NCI-H82 treated with DMSO at 0.1 percent for 48 hours (cell line): ENCODE data around the gene PSTPIP1.

Experiments used
- DNase-seq: peaks from one replicate; lab custom pipeline; 2025; ENCODE audit not compliant: unreplicated experiment; lab: John Stamatoyannopoulos, UW

Gene PSTPIP1

DNA sequence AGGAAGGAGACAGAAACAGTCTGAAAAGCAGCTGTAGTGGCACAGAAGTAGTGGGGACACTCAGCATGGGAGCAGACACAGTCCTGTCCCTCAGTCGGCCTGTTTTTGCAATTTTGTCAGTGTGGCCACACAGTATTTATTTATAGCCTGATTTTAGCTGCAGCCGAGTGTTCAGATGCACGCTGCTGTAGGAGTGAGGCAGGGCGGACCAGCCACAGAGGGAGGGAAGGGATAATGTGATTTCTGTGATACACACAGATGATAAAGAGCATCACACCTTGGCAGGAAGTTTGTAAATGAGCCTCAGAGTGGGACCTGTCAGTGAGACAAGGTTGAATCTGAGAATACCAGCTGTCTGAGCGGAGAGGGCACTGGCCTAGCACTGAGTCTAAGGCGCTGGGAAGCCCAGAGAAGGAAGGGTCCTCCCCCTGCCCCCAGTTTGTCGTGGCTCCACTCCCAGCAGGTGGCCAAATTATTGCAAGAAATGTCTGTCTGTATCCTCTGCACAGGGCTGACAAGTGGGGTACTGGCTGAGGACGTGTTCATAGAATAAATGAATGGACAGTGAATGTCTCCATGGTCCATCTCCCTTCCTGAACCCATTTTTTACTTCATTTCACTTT lies 3.8 kb downstream of the PSTPIP1 start:
- no peak for DNase-seq

DNA sequence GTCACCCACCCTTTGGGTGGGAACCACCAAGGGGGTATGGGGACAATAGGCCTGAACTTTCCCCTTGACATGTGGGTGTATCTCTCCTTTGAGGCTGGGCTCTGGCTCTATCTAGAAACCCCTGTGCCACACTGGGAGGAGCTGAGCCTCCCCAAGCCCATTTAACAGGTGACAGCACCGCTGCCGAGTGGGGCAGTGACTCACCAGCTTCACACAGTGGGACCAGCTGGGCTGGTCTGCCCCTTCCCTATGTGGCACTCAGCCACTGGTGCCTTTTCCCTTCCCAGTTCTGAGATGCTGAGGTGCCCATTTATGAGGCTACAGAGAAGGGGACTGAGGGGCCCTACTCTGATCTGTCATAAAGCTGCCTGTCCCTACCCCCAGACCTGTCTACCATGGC lies 5.1 kb downstream of the PSTPIP1 start:
- no peak for DNase-seq

DNA sequence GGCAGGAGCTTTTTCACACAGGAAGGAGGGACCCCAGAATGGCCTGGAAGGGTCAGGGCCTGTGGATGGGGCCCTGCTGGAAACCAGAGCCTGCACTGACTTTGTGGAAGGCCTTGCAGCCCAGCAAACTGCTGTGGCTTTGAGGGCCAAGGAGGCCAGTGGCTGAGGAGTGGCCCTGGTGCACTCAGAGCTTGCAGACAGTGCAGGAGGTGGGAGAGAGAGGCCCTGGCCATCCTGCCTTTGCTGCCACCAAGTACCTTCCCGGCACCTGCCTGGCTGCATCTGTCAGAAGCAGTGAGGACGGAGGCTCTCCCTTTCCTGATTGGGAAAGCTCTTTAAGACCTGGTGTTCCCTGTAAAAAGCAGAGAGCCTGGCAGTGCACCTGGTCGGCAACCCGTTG lies 6.4 kb downstream of the PSTPIP1 start:
- DNase-seq, result no peak

DNA sequence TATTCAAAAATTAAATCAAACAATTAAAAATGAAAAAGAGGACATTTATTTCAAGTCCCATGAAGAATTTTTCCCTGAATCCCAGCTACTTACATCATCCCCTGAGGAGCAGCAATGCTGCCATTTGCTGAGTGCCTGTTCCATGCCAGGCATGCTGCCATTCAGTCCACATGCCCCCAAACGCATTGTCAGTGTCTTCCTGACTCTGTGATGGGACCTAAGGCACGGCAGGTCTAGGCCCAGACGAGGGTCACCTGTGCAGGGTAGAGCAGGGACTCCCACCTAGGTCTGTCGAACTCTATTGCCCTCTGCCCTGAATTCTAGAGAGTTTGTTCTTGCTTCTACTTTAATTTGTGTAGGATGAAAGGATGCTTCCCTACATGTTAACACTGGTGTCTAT lies 7.0 kb downstream of the PSTPIP1 start:
- DNase-seq, result no peak

DNA sequence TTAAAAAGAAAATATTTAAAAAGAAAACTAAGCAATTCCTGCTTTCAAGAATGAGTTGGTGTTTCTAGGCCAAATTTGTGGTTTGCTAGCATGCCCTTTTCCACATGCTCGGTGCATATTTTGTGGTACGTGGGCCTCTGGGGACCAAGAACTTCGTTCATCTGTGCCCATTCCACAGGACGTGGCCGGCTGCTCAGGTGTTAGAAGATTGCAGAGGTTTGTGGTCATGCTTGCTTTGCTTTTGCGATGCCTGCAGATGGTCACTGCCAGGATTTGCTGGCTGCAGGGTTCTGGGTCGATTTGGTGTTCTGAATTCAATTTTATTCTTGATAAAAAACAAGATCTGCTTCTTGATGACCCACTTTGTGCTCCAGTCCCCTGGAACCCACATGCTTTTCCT lies 7.5 kb downstream of the PSTPIP1 start:
- no peak for DNase-seq

DNA sequence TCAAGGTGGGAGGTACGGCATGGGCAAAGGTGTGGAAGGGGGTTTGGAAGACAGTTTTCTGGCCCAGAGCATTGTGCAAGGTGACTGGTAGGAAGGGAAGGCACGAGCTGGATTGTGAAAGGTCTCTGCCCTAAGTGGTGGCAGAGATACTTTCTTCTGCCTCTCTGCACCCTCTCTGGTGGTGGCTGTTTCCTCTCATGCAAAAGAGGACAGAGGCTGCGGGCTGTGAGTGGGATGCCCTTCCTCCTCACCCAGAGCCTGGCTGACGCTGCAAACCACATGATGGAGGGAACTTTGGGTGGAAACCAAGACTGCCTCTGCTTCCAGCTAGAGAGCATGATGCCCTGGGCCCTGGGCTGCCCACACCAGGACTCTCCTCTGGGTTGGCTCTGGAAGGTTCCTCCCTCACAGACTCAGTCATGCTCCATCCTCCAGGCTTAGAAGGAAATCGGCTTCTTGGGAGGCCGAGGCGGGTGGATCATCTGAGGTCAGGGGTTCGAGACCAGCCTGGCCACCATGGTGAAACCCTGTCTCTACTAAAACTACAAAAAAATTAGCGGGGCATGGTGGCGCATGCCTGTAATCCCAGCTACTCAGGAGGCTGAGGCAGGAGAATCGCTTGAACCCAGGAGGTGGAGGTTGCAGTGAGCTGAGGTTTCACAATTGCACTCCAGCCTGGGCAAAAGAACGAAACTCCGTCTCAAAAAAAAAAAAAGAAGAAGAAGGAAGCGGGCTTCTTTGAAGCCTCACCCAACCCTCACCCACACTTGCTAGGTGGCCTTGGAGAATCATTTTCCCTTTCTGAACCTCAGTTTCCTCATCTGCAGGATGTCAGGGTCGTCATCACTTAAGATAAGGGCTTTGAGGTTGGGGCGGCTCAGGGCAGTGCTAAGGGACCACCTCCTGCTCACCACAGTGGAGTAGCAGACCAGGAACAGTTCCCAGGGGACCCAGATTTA lies 8.3 kb downstream of the PSTPIP1 start:
- DNase-seq, result no peak

DNA sequence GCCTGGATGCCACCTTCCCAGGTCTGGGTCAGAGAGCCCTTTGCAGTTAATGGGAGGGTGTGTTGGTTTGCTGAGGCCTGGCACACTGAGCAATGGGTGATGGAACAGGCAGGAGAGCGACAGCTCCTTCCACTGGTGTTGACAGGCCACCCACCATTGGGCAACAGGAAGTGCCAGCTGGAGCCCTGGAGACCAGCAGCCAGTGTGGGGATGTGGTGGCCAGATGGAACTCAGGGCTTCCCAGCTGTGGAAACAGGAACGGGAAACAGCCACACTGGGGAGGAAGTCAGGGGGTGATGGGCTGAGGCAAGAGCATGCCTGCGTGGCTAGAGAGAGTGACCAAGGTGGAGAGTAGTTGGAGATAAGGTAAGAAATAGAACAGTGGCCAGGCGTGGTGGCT lies 9.3 kb downstream of the PSTPIP1 start:
- DNase-seq, result no peak

DNA sequence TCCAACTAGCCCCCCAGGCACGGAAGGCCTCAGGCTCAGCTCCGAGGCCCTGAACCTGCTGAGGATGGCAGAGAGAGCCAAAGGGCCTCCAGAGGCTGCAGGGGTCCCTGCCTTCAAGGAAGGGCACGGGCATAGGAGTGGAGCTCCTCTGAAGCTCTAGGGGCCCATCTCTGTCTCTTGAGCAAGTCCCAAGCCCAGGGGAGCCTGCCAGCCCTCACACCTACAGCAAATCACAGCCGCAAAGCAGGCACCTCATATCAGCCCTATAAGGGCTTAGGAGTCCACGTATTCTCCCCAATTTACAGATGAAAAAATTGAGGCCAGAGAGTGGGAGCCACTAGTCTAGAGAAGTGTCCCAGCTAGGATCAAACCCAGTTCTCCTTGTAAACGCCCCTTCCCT lies 14.2 kb downstream of the PSTPIP1 start:
- no peak for DNase-seq

DNA sequence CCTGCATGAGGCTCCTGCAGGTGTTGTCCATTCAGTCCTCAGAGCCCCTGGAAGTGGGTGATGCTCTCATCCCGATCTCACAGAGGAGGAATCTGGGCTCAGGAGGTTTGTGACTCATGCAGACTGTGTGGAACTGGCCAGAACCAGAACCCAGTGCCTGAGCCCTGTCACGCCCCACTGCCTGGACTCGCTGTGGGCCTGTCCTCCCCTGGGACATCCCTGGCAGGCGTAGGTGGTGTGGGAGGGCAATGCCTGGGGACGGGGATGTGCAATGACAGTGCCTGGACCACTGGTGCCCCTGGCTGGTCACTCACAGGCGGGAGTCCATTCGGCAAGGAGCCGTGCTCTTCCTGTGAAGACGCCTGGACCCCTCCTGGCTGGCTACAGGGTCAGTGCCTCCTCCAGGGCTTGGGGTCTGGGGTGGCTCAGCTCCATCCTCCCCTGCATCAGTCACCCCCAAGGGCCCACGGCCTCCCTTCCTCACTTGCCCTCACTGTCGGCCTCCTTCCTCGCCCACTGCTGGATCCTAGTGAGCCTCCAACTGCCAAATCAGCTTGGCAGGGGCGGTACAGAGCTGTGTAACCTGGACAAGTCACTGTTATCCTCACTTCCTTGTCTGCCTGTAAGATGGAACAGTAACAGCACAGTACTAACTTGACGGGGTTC lies 14.9 kb downstream of the PSTPIP1 start:
- no peak for DNase-seq

DNA sequence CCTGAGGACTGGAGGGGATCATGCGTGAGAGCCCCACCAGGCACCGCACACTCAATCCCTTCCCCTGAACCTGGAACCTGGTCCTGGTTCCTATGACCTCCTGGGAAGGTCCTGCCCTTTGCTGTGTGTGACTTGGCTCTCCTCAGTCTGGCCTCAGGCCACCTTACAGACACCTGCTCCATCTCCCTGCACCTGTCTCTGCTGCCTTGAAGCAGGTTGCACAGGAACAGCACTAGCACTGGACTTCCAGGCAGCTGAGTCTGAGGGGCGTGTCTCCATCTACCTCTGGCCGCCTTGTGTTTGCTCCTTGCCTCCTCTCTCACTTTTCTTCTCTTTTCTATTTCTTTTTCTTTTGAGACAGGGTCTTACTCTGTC lies 15.4 kb downstream of the PSTPIP1 start:
- no peak for DNase-seq

DNA sequence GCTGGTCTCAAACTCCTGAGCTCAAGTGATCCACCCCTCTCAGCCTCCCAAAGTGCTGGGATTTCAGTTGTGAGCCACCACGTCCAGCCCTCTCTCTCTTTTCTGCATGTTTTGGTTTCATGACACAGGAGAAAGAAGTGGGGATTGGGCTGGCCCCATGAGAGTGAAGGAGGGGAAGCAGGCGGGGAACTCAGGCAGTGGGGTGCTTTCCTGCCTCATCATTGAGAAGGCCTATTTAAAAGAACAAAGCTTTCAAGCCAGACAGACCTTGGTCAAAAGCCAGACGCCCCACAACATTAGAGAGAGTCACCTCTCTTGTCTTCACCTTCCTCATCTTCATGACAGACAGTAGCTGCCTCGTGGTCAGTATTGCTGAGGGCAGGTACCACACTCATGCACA lies 15.9 kb downstream of the PSTPIP1 start:
- DNase-seq, result no peak

DNA sequence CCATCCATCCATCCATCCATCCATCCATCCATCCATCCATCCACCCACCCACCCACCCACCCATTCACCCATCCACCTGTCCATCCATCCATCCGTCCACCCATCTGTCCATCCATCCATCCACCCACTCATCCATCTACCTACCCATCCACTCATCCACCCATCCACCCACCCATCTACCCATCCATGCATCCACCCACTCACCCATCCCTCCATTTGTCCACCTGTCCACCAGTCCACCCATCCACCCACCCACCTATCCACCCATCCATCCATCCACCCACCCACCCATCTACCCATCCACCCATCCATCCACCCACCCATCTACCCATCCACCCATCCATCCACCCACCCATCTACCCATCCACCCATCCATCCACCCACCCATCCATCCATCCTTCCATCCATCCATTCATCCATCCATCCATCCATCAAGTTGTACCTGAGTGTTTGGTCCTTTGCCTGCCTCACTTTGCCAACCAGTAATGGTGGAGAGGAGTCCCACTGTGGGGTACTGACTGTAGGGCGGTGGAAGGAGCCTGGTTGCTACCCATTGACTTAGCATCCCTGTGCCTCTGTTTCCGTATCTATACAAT lies 17.3 kb downstream of the PSTPIP1 start:
- DNase-seq, result no peak

DNA sequence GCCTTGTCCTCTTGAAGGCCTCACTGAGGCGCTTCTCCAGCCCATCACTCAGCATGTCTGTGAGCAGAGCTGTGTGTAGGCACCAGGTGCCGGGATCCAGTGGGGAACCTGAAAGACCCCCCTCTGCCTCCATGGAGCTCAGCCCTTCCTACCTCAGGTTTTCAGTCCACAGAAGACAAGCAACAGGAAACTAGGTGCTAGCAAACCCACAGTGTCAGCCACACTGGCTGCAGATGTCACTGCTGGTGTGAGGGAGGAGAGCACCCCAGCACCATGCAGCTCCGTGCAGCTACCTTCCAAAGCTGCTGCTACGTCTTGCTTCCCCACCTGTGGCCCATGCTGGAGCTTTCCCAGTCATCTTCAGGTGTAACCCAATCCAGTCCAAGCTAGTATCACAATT lies 17.9 kb downstream of the PSTPIP1 start:
- DNase-seq, result no peak

DNA sequence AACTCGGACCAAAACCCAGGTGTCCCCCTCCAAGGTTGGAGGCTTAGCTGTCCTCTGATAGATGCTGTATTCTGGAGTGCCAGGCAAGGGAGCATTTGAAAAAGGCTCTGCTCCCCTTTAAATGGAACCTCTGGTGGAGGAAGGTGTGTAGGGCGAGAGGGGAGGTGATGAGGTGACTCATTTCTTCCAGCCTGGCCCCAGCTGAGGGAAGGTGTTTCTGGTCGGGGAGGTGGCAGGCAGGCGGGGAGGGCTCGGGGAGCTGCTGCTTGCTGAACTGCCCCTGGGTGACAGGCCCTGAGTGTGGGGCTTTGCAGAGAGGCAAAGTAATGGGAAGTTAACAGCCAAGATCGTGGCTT lies 18.8 kb downstream of the PSTPIP1 start:
- DNase-seq, result no peak

DNA sequence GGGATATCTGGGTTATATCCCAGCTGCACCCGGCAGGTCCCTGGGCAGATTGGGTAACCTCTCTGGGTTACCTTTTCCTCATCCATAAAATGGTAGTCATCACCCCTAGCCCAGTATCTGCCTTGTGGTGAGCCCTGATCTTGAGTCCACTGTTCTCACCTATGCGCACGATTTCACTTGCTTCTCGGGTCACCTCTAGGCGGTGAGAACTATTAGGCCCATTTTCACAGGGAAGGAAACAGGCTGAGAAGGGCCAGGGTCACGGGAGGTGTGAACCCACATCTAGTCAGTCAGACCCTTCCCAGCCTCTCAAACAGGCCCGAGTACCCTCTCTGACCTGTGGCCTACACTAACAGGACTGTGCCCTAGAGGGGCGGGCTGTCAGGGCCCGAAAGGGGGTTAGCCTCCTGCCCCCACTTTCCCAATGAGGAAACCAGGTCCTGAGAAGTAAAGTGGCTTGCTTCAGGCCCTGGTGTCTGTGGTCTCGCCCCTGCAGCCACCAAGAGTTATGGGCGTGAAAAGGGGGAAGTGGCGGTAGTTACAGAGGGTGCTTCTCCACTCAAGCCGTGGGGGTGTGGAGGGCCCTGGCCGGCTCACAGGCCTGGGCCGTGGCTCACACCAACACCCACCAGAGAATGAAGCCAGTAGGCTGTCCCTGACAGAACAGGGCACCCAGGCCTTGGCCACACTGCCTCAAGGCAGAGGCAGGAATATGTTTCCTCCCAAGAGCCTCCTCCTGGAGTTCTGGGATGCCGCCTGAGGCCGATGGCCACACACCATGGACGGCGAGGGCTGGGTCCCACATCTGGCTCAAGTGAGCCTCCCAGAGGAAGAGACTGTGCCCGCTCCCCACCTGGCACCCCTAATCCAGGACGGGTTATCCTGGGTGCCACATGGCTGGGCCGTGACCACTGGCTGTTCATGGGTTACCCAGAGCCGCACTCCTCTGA lies 19.5 kb downstream of the PSTPIP1 start:
- DNase-seq, result no peak

DNA sequence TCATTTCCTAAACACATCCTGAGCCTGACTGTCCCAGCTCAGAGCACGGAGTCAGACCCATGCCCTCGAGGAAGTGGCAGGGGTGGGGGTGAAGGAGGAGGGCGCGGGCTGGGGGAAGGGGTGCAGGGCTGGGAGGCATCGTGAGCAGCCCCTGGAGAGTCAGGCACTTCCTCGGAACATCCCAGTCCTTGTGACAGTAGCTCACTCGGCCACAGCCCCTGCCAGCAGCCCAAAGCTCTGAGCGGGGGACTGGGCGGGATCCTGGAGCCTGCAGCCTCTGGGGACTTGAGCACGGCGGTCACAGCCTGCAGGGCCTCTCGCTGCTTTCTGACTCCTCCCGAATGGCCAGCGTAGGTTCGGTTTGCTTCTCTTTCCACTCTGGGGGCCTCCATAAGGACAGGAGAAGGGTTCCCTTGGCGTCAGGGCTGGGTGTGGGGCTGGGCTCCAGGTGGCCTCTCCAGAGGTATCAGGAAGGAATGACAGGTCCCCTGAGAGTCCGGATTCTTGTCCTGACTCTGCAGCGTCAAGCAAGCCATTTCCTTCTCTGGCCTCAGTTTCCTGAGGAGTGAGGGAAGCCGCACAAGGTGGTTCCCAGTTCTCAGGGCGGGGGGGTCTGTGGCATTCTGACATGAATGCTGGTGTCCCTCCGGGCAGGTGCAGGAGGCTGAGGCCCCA lies 20.9 kb downstream of the PSTPIP1 start:
- no peak for DNase-seq

DNA sequence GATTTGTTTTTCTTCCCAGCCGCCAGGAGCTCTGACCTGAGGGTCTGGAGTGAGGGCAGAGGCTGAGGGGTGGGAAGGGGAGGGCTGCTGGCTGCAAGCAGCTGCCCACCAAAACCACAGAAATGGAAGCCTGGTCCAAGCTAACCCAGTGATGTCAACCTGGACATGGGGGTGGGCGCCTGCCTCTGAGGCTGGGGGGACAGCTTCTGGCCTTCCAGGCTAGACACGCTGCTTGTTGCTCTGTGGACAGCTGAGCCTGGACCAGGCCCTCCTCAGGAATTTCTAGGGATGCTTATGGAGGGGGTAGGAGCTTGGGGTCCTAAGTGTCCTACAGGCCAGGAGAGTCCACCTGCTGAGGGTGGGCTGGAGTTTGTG lies 21.4 kb downstream of the PSTPIP1 start:
- DNase-seq, result no peak

DNA sequence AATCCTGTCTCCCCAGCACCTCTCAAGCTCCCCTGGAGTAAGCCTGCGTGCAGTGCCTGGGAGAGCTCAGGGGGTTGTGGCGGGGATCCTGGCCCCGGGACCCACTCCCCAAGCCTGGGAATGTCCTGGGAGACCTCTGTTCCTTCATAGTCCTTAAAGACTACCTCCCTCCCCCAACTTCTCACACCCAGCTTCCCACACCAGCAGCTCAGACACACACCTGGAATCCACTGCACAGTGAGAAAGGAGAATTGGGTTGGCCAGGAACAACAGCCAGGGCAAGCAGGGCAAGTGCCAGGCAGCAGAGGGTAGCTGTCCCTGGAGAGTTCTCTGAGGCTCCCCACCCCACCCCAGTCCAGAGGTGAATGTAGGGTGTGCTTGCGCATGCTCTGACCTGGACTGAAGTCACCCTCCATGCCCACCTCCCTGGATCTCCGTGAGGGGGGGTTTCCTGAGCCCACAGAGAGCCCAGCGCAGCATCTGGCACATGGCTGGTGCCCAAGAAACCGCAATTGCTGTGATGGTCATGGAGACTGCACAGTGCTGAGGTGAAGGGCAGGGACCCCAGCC lies 22.2 kb downstream of the PSTPIP1 start:
- DNase-seq, result no peak

DNA sequence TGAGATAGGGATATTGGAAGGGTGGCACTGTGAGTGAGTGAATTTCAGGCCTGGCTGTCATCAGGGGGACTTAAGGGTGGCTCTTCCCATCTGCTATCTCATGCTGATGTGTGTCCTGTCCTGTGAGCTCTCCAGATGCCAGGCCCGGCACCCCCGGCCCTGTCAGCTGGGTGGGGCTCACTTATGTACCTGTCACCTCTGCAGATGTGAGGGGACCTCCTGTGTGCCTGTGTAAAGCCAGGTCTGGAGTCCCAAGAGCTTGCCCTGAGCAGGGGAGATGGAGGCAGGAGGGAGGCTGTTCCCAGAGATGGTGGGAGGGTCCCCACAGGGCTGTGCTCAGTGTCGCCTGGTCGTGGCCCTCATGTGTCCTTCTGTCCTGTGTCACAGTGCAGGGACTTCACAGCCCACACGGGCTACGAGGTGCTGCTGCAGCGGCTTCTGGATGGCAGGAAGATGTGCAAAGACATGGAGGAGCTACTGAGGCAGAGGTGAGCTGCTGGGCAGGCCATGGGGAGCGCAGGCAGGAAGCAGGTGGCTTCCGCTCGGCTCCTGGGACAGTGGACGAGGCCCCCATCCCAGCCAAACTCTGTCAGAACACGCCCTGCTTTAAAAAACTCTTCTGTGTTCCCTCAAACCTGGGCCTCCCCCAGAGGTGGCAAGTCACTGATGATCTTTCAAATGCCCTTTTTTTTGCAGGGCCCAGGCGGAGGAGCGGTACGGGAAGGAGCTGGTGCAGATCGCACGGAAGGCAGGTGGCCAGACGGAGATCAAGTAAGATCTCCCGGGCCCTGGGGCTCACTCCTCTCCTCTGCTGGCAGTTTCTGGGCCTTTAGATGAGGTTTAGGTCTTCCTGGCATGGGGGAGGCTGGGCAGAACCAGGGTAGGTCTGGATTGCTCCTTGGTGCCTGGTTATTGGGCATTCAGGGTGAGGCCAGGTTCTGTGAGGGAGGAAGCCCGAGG lies 23.1 kb downstream of the PSTPIP1 start:
- DNase-seq, result no peak
